Stomach (tissue), 9 donors: ENCODE measurements around the gene FNBP1. TPM values are rescaled to one million over a fixed set of nuclear protein-coding genes. Genes with fewer than 3 reads are reported as not detected.
A peak's percentile ranks its signal among the peaks of the same experiment; 100 is the strongest.

Source experiments
- DNase-seq, 2 donors: peaks; one replicate each; pipeline versions ENCODE4 v3.0.0 to v3.0.0-alpha.2; 2013 to 2019
- H3K27ac ChIP-seq, 5 donors: fragments of 200-600 bp in 4 of 5; sonication (generic) in 4 of 5; one replicate each; pipeline ENCODE4 v1.5.1; 2013 to 2019; ENCODE audit warnings: mild to moderate bottlenecking in 1 of 5, moderate library complexity in 1 of 5
- H3K27me3 ChIP-seq, 3 donors: fragments of 200-600 bp; sonication (generic); one replicate each; pipeline ENCODE4 v1.5.1; 2017 to 2019; ENCODE audit warnings: mixed run types in 1 of 3
- H3K36me3 ChIP-seq, 4 donors: fragments of 200-600 bp; sonication (generic); 1 replicate in 3 of 4; 2 replicates in 1 of 4; pipeline ENCODE4 v1.5.1; 2016 to 2019
- H3K4me1 ChIP-seq, 4 donors: fragments of 200-600 bp; sonication (generic); one replicate each; pipeline ENCODE4 v1.5.1; 2016 to 2019
- H3K4me3 ChIP-seq, 4 donors: fragments of 200-600 bp; sonication (generic) in 3 of 4; one replicate each; pipeline ENCODE4 v1.5.1; 2016 to 2019; ENCODE audit warnings: mild to moderate bottlenecking in 1 of 4
- H3K9me3 ChIP-seq, 4 donors: fragments of 200-600 bp; sonication (generic); one replicate each; pipeline ENCODE4 v1.5.1; 2016 to 2019
- EP300 ChIP-seq: sonication (generic); formaldehyde crosslinking; IDR thresholded peaks from one replicate; pipeline ENCODE4 v1.6.1; 2017; ENCODE audit warnings: antibody characterized with exemption
- POLR2A ChIP-seq, 4 donors: fragments of 450-650 bp; IDR thresholded peaks; one replicate each; pipeline ENCODE4 v1.6.1; 2016; ENCODE audit warnings: antibody characterized with exemption in 4 of 4, control low read depth in 2 of 4, mild to moderate bottlenecking in 1 of 4, moderate library complexity in 1 of 4
- POLR2AphosphoS5 ChIP-seq, 3 donors: sonication (generic); formaldehyde crosslinking; IDR thresholded peaks; one replicate each; pipeline ENCODE4 v1.6.1; 2016; ENCODE audit warnings: antibody characterized with exemption in 3 of 3
- WGBS, 5 donors: extraction: QIAGEN DNeasy Blood & Tissue Kit in 3 of 5; methylation state at CpG; one replicate each; pipeline versions ENCODE4 v1.1.5 to v1.1.7; 2013 to 2018; 5-methylcytosine and 5-hydroxymethylcytosine counted together
- intact Hi-C: fragments of 100-400 bp; cut with DNase I; formaldehyde crosslinking; loops from one replicate; pipeline ENCODE4 v1.15.1; 2023; ENCODE audit warnings: low total_unique reads
- polyA plus RNA-seq, 3 donors: library from polyadenylated mRNA; stranded (reverse); fragments of 200-250 nt; gene quantifications; one replicate each; pipeline ENCODE4 v1.2.3, GENCODE V29; 2013
- total RNA-seq, 5 donors: library from RNA; depleted of rRNA; stranded (reverse); fragments of >200 nt; gene quantifications; one replicate each; pipeline versions ENCODE4 v1.1.0 to v1.2.3, GENCODE V29; 2014 to 2016
- TF ChIP-seq, protein P1 (sequence below), 7 experiments: fragments of 450-650 bp in 4 of 7; fragments of 200-600 bp in 3 of 7; sonication (generic) in 3 of 7; IDR thresholded peaks; one replicate each; pipeline ENCODE4 v1.5.1; 2016 to 2019; ENCODE audit warnings: antibody characterized with exemption in 7 of 7, control low read depth in 2 of 7, mild to moderate bottlenecking in 1 of 7
- donor health status: healthy with polysubstance abuse.
- donor health status: Bipolar disorder and iron deficiency.
- donor health status: healthy.

FNBP1 gene
- total and polyA plus RNA-seq, 8 donors: 9.0 to 129 (median 57.3) TPM

GRCh38 chr9:130036099-130036498 lies 6.9 kb downstream of the FNBP1 start:
- no peak overlapping the region for H3K4me3 ChIP-seq
- intact Hi-C loops: no loop called here
- DNase-seq: no peak
- no peaks in the 10 kb centered on the region for H3K9me3 ChIP-seq
- H3K36me3 ChIP-seq: no peaks in the 10 kb centered on the region
- H3K27me3 ChIP-seq: no peaks in the 10 kb centered on the region
- H3K27ac ChIP-seq: peak overlapping the region in 4 of 5 donors; percentile 20 to 69 (median 56)
- peak in 1 of 3 donors; percentile 20 for TF ChIP-seq POLR2AphosphoS5 (IDR thresholded peaks at IDR 0.05)
- TF ChIP-seq, protein P1, sequence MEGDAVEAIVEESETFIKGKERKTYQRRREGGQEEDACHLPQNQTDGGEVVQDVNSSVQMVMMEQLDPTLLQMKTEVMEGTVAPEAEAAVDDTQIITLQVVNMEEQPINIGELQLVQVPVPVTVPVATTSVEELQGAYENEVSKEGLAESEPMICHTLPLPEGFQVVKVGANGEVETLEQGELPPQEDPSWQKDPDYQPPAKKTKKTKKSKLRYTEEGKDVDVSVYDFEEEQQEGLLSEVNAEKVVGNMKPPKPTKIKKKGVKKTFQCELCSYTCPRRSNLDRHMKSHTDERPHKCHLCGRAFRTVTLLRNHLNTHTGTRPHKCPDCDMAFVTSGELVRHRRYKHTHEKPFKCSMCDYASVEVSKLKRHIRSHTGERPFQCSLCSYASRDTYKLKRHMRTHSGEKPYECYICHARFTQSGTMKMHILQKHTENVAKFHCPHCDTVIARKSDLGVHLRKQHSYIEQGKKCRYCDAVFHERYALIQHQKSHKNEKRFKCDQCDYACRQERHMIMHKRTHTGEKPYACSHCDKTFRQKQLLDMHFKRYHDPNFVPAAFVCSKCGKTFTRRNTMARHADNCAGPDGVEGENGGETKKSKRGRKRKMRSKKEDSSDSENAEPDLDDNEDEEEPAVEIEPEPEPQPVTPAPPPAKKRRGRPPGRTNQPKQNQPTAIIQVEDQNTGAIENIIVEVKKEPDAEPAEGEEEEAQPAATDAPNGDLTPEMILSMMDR (IDR thresholded peaks at IDR 0.05): no peak
- peaks cover 18 to 94% (median 51%) of the 10 kb centered on the region in 4 donors for H3K4me1 ChIP-seq

DNA sequence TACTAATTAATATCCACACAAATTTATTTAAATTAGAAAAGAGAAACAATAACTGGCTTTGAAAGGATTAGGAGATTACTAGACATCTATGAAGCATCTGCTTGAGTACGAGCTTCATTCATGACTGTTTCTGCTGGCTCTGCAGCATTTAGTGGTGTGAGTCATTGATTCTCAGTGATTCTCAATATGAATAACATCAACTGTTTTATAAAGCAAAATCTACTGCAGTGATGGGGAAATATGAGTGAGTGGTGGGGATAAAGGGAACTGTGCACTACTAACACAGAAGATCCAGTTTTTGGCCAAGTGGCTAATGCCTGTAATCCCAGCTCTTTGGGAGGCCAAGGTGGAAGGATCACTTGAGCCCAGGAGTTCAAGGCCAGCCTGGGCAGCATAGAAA lies 8.4 kb downstream of the FNBP1 start:
- Histone ChIP-seq H3K36me3 (no peaks in the 10 kb centered on the region), H3K9me3 (no peaks in the 10 kb centered on the region), H3K27ac (peak overlapping the region in 3 of 5 donors; percentile 45 to 69 (median 68)), H3K4me1 (peaks cover 20 to 94% (median 52%) of the 10 kb centered on the region in 4 donors), H3K27me3 (no peaks in the 10 kb centered on the region), H3K4me3 (no peak overlapping the region)
- TF ChIP-seq POLR2AphosphoS5 (IDR thresholded peaks at IDR 0.05) (no peak), EP300 (no peak), POLR2A (IDR thresholded peaks at IDR 0.05) (no peak)
- TF ChIP-seq, protein P1 (IDR thresholded peaks at IDR 0.05): no peak
- DNase-seq: no peak
- intact Hi-C loops: no loop called here
- 51 to 75% (median 71%) methylated on average over 1 of the region's 1 CpG for WGBS, 5 donors

GRCh38 chr9:130030651-130031127 lies 12.3 kb downstream of the FNBP1 start:
- TF ChIP-seq POLR2A (IDR thresholded peaks at IDR 0.05) (no peak), POLR2AphosphoS5 (IDR thresholded peaks at IDR 0.05) (no peak), EP300 (no peak)
- TF ChIP-seq, protein P1 (IDR thresholded peaks at IDR 0.05): no peak
- Histone ChIP-seq H3K36me3 (no peaks in the 10 kb centered on the region), H3K4me3 (no peak overlapping the region), H3K9me3 (no peaks in the 10 kb centered on the region), H3K4me1 (peaks cover 10 to 97% (median 53%) of the 10 kb centered on the region in 4 donors), H3K27ac (peak overlapping the region in 3 of 5 donors; percentile 52 to 55 (median 52)), H3K27me3 (no peaks in the 10 kb centered on the region)
- 72 to 87% (median 79%) methylated on average over 3 of the region's 3 CpGs for WGBS, 5 donors
- intact Hi-C loops: no loop called here
- DNase-seq: no peak

DNA sequence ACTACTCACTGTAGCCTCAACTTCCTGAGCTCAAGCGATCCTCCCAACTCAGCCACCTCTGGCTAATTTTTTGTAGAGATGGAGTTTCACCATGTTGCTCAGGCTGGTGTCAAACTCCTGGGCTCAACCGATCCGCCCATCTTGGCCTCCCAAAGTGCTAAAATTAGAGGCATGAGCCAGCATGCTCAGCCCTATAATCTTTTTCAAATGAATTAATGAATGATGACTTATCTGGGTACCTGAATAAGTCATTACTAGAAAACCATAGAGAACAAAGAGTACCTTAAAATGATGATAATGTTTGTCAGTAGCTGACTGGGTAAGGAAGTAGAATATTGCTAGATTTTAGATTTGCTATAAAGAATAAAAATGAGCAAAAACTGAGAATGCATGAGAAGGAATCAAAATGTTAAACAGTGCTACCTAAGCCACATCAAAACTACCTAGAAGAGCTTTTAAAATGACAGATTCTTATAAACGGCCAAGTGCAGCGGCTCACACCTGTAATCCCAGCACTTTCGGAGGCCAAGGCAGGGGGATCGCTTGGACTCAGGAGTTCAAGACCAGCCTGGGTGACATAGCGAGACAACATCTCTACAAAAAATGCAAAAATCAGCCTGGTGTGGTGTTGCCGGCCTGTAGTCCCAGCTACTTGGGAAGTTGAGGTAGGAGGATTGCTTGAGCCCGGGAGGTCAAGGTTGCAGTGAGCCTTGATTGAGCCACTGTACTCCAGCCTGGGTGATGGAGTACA lies 13.6 kb downstream of the FNBP1 start:
- DNase-seq: no peak
- Histone ChIP-seq H3K4me3 (no peak overlapping the region), H3K36me3 (no peaks in the 10 kb centered on the region), H3K27me3 (no peaks in the 10 kb centered on the region), H3K27ac (peak overlapping the region in 1 of 5 donors; percentile 40), H3K9me3 (no peaks in the 10 kb centered on the region), H3K4me1 (peaks cover 11 to 97% (median 54%) of the 10 kb centered on the region in 4 donors)
- intact Hi-C loops: no loop called here
- WGBS, 5 donors: 73 to 88% (median 79%) methylated on average over 10 of the region's 10 CpGs
- TF ChIP-seq POLR2AphosphoS5 (IDR thresholded peaks at IDR 0.05): no peak
- TF ChIP-seq, protein P1 (IDR thresholded peaks at IDR 0.05): no peak
- no peak for TF ChIP-seq EP300
- TF ChIP-seq POLR2A (IDR thresholded peaks at IDR 0.05): no peak
